Keratinocyte (primary cell): Measurements from ENCODE around the gene TNFRSF4. TPM values are rescaled to one million over a fixed set of nuclear protein-coding genes. Genes with fewer than 3 reads are reported as not detected.

Source experiments
- DNase-seq: peaks from one replicate; pipeline ENCODE4 v3.0.0-alpha.2; 2011; ENCODE audit warnings: low read depth, missing footprints, low spot score
- FAIRE-seq: peaks from 2 replicates; lab custom pipeline; 2011; peaks lifted over from hg19 to GRCh38; lab: Jason Lieb, UNC
- H2AFZ ChIP-seq: 2 replicates; pipeline ENCODE4 v1.6.0; 2012; ENCODE audit warnings: low read length, control low read depth, inconsistent platforms; ENCODE audit not compliant: control insufficient read depth
- H3K27ac ChIP-seq: 2 replicates; pipeline ENCODE4 v1.5.1; 2011; ENCODE audit warnings: low read length; ENCODE audit not compliant: control insufficient read depth, insufficient read depth
- H3K27me3 ChIP-seq: 3 replicates; pipeline ENCODE4 v1.6.0; 2011; ENCODE audit warnings: low read length; ENCODE audit not compliant: control insufficient read depth, insufficient read depth; ENCODE audit errors: extremely low read depth
- H3K36me3 ChIP-seq, 2 experiments: 2 replicates in 1 of 2; 3 replicates in 1 of 2; pipeline ENCODE4 v1.5.1; 2011; ENCODE audit warnings: low read length in 2 of 2, mild to moderate bottlenecking in 1 of 2; ENCODE audit not compliant: control insufficient read depth in 2 of 2, insufficient read depth in 2 of 2; ENCODE audit errors: extremely low read depth in 1 of 2
- H3K4me1 ChIP-seq: 3 replicates; pipeline ENCODE4 v1.5.1; 2011; ENCODE audit warnings: low read length; ENCODE audit not compliant: control insufficient read depth, insufficient read depth; ENCODE audit errors: extremely low read depth
- H3K4me2 ChIP-seq: 3 replicates; pipeline ENCODE4 v1.6.0; 2011; ENCODE audit warnings: low read depth, low read length; ENCODE audit not compliant: control insufficient read depth, insufficient read depth; ENCODE audit errors: extremely low read depth
- H3K4me3 ChIP-seq, 3 experiments: fragments of 200-600 bp in 1 of 3; sonication (generic) in 1 of 3; 2 replicates in 2 of 3; 3 replicates in 1 of 3; pipeline ENCODE4 v1.5.1; 2011 to 2016; ENCODE audit warnings: low read length in 3 of 3, mild to moderate bottlenecking in 3 of 3, control low read depth in 2 of 3, inconsistent platforms in 1 of 3, low read depth in 1 of 3, mixed read lengths in 1 of 3, mixed run types in 1 of 3, moderate library complexity in 1 of 3; ENCODE audit not compliant: control insufficient read depth in 2 of 3, insufficient read depth in 2 of 3; ENCODE audit errors: extremely low read depth in 1 of 3
- H3K79me2 ChIP-seq: 2 replicates; pipeline ENCODE4 v1.6.0; 2012; ENCODE audit warnings: low read length; ENCODE audit not compliant: control insufficient read depth, insufficient read depth
- H3K9ac ChIP-seq: 3 replicates; pipeline ENCODE4 v1.6.0; 2011; ENCODE audit warnings: low read length; ENCODE audit not compliant: control insufficient read depth, insufficient read depth; ENCODE audit errors: extremely low read depth
- H3K9me1 ChIP-seq: 3 replicates; pipeline ENCODE4 v1.6.0; 2011; ENCODE audit warnings: low read length; ENCODE audit not compliant: control insufficient read depth, insufficient read depth; ENCODE audit errors: extremely low read depth
- H3K9me3 ChIP-seq: 2 replicates; pipeline ENCODE4 v1.5.1; 2012; ENCODE audit warnings: low read depth, low read length; ENCODE audit not compliant: control insufficient read depth
- H4K20me1 ChIP-seq: 3 replicates; pipeline ENCODE4 v1.6.0; 2011; ENCODE audit warnings: low read length; ENCODE audit not compliant: control insufficient read depth, insufficient read depth; ENCODE audit errors: extremely low read depth
- EZH2 ChIP-seq: IDR thresholded peaks from one replicate; pipeline ENCODE4 v1.6.1; 2012; ENCODE audit warnings: inconsistent platforms, mild to moderate bottlenecking, low read length, moderate library complexity
- dilution Hi-C: fragments of 300-500 bp; cut with MboI; formaldehyde crosslinking; loops from one replicate; pipeline ENCODE4 v1.7.0; 2020; ENCODE audit warnings: low sequenced_read_pairs; ENCODE audit not compliant: extremely low pct_ligation_motif_present
- polyA plus RNA-seq, 5 experiments: library from polyadenylated mRNA; depleted of rRNA in 3 of 5; stranded (reverse) in 3 of 5; stranded (forward) in 1 of 5; unstranded in 1 of 5; fragments of >200 nt; gene quantifications; 1 replicate in 1 of 5; 2 replicates in 3 of 5; 3 replicates in 1 of 5; pipeline versions ENCODE4 v1.2.1 to v1.2.3, GENCODE V29; 2011 to 2012; ENCODE audit warnings: missing spikeins in 2 of 5, low read depth in 1 of 5, low replicate concordance in 1 of 5
- TF ChIP-seq, protein P1 (sequence below), 3 experiments: IDR thresholded peaks in 1 of 3; conservative IDR thresholded peaks in 1 of 3; optimal IDR thresholded peaks in 1 of 3; 2 replicates in 2 of 3; 3 replicates in 1 of 3; pipeline versions ENCODE3 to v1.5.1; 2011; ENCODE audit warnings: low read length in 3 of 3, mild to moderate bottlenecking in 3 of 3, moderate library complexity in 2 of 3, control low read depth in 1 of 3, inconsistent platforms in 1 of 3; ENCODE audit not compliant: insufficient read depth in 2 of 3; ENCODE audit errors: extremely low read depth in 1 of 3

Gene TNFRSF4
- polyA plus RNA-seq, 1 donor (not counting 4 experiments of a cell fraction or from before 2014, with no cell fraction given): not detected

DNA sequence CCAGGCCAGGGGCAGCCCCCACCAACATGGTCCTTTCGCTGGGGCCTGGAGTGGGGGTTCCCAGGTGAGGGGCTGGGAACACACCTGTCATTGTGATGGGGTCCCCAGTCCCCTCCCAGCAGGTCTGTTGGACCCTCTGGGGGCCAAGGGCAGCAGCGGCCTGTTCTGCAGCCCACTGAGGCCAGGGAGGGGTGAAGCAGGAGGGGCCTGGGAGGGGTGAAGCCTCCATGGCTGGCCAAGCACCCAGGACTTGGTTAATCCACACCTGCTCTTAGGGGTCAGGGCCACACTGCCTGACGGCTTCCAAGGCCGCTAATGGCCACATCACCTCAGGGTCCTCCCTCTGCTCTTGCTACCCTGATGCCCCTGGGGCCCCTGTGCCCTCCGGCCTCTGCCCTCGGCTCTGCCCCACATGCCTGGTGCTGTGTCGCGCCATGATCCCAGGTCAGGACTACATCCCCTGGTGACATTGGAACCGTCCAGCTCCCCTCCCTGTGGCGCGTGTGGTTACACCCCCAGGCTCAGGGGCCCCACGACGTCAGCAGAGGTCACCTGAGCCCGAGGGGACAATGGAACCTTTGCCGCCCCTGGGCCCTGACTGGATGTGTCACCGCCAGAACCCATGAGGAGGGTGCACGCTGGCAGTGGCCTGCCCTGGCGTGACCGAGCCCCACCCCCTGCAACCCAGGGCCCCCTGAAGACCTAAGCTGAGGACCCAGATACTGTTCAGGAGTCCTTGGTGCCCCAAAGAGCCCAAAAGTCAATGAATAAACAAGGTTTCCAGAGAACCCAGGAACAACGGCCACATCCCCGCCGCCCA lies 14.6 kb downstream of the TNFRSF4 start:
- peaks cover 3% of the 10 kb centered on the region for H3K4me1 ChIP-seq
- no peak overlapping the region for H3K4me3 ChIP-seq
- no peak overlapping the region for H3K9ac ChIP-seq
- TF ChIP-seq EZH2: no peak
- TF ChIP-seq, protein P1, sequence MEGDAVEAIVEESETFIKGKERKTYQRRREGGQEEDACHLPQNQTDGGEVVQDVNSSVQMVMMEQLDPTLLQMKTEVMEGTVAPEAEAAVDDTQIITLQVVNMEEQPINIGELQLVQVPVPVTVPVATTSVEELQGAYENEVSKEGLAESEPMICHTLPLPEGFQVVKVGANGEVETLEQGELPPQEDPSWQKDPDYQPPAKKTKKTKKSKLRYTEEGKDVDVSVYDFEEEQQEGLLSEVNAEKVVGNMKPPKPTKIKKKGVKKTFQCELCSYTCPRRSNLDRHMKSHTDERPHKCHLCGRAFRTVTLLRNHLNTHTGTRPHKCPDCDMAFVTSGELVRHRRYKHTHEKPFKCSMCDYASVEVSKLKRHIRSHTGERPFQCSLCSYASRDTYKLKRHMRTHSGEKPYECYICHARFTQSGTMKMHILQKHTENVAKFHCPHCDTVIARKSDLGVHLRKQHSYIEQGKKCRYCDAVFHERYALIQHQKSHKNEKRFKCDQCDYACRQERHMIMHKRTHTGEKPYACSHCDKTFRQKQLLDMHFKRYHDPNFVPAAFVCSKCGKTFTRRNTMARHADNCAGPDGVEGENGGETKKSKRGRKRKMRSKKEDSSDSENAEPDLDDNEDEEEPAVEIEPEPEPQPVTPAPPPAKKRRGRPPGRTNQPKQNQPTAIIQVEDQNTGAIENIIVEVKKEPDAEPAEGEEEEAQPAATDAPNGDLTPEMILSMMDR (optimal IDR thresholded peaks at IDR 0.05 in 1 of 3, IDR thresholded peaks at IDR 0.05 in 1 of 3, conservative IDR thresholded peaks at IDR 0.05 in 1 of 3; ENCODE audit: extremely low read depth in 1 of 3, insufficient read depth in 2 of 3, low read length in 3 of 3): no peak
- no peaks in the 10 kb centered on the region for H3K9me1 ChIP-seq
- H3K36me3 ChIP-seq: no peaks in the 10 kb centered on the region
- H4K20me1 ChIP-seq: no peaks in the 10 kb centered on the region
- DNase-seq: no peak
- dilution Hi-C loops: no loop called here
- H3K4me2 ChIP-seq: no peak overlapping the region
- H2AFZ ChIP-seq: no peak overlapping the region
- no peak overlapping the region for H3K27ac ChIP-seq
- H3K79me2 ChIP-seq: no peaks in the 10 kb centered on the region
- peaks cover 11% of the 10 kb centered on the region for H3K27me3 ChIP-seq
- FAIRE-seq: no peak
- no peaks in the 10 kb centered on the region for H3K9me3 ChIP-seq

DNA sequence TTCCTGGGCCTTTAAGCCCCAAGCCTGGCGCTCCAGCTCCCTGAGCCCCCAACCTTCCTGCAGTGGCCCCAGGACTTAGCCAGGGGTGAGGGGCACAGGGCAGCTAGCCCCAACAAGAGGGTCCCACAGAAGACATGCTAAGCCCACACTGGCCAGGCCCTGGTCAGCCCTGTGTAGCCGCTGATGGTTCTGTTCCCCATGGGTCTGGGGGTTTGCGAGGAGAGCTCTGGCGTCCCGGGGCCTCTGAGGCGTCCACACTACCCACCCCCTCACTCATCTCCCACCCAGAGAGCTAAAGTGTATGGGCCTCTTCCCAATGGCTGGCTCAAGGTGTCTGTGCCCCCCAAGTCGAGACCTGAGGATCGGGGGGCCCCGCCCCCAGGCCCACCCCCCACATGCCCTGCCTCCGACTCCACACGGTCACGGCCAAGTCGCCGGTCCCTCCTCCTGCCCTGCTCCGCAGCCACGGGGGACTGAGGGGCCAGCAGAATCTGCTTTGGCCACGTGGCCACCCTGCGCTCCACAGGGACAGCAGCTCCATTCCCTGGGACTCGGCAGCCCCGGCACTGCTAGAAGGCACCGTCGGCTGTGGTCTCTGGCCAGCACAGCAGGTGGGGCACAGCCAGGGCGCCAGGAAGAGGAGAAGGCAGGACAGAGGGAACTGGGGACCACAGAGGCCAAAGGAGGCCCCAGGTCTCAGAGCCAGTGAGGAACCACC lies 15.4 kb downstream of the TNFRSF4 start:
- TF ChIP-seq, protein P1 (optimal IDR thresholded peaks at IDR 0.05 in 1 of 3, IDR thresholded peaks at IDR 0.05 in 1 of 3, conservative IDR thresholded peaks at IDR 0.05 in 1 of 3; ENCODE audit: extremely low read depth in 1 of 3, insufficient read depth in 2 of 3, low read length in 3 of 3): no peak
- TF ChIP-seq EZH2: no peak

More for the DNA sequence above, 15.4 kb downstream of the TNFRSF4 start:
- H3K36me3 ChIP-seq: no peaks in the 10 kb centered on the region
- H3K9me1 ChIP-seq: no peaks in the 10 kb centered on the region
- H3K27ac ChIP-seq: no peak overlapping the region
- H3K79me2 ChIP-seq: no peaks in the 10 kb centered on the region
- no peaks in the 10 kb centered on the region for H3K9me3 ChIP-seq
- H3K4me2 ChIP-seq: no peak overlapping the region
- dilution Hi-C loops: no loop called here
- H3K4me3 ChIP-seq: no peak overlapping the region
- no peak overlapping the region for H2AFZ ChIP-seq
- H3K27me3 ChIP-seq: peaks cover 4% of the 10 kb centered on the region
- H3K9ac ChIP-seq: no peak overlapping the region
- no peak for FAIRE-seq
- H4K20me1 ChIP-seq: no peaks in the 10 kb centered on the region
- no peak for DNase-seq
- H3K4me1 ChIP-seq: peaks cover 3% of the 10 kb centered on the region
